Osteocyte (in vitro differentiated cells): ENCODE measurements around the gene PREX1. TPM values are rescaled to one million over a fixed set of nuclear protein-coding genes. Genes with fewer than 3 reads are reported as not detected.

Experiments used
- DNase-seq: peaks from one replicate; pipeline ENCODE4 v3.0.0; 2021; ENCODE audit warnings: mixed read lengths; ENCODE audit not compliant: unreplicated experiment; ENCODE audit errors: extremely low spot score
- H3K27ac Mint-ChIP-seq: one replicate; pipeline ENCODE4 v1.8.0; 2021; ENCODE audit warnings: mild to moderate bottlenecking, mixed read lengths; ENCODE audit not compliant: unreplicated experiment
- H3K27me3 Mint-ChIP-seq: one replicate; pipeline ENCODE4 v1.8.0; 2021; ENCODE audit warnings: mixed read lengths; ENCODE audit not compliant: unreplicated experiment
- H3K36me3 Mint-ChIP-seq: one replicate; pipeline ENCODE4 v1.8.0; 2021; ENCODE audit warnings: mixed read lengths; ENCODE audit not compliant: unreplicated experiment
- H3K4me1 Mint-ChIP-seq: one replicate; pipeline ENCODE4 v1.8.0; 2021; ENCODE audit warnings: mixed read lengths; ENCODE audit not compliant: unreplicated experiment
- H3K4me3 Mint-ChIP-seq: one replicate; pipeline ENCODE4 v1.8.0; 2021; ENCODE audit warnings: mild to moderate bottlenecking, moderate library complexity, mixed read lengths; ENCODE audit not compliant: unreplicated experiment
- H3K9me3 Mint-ChIP-seq: one replicate; pipeline ENCODE4 v1.8.0; 2021; ENCODE audit warnings: mixed read lengths; ENCODE audit not compliant: unreplicated experiment
- total RNA-seq: library from RNA; stranded (reverse); gene quantifications from 2 replicates; pipeline ENCODE4 v1.2.1, GENCODE V29; 2021
- TF ChIP-seq, protein P1 (sequence below): fragments of 200-600 bp; sonication (generic); IDR thresholded peaks from 2 replicates; pipeline ENCODE4 v1.5.0; 2021; ENCODE audit warnings: antibody characterized with exemption, mild to moderate bottlenecking, moderate library complexity

PREX1 gene
- total RNA-seq, 1 donor from 2014 or later: 24.2 TPM

GRCh38 chr20:48583801-48584200 is 244.0 kb downstream of the PREX1 start:
- Mint-ChIP-seq H3K27ac (no peak overlapping the region), H3K4me1 (no peaks in the 10 kb centered on the region), H3K36me3 (no peaks in the 10 kb centered on the region), H3K27me3 (peaks cover 56% of the 10 kb centered on the region), H3K4me3 (no peak overlapping the region), H3K9me3 (no peaks in the 10 kb centered on the region)
- TF ChIP-seq, protein P1, sequence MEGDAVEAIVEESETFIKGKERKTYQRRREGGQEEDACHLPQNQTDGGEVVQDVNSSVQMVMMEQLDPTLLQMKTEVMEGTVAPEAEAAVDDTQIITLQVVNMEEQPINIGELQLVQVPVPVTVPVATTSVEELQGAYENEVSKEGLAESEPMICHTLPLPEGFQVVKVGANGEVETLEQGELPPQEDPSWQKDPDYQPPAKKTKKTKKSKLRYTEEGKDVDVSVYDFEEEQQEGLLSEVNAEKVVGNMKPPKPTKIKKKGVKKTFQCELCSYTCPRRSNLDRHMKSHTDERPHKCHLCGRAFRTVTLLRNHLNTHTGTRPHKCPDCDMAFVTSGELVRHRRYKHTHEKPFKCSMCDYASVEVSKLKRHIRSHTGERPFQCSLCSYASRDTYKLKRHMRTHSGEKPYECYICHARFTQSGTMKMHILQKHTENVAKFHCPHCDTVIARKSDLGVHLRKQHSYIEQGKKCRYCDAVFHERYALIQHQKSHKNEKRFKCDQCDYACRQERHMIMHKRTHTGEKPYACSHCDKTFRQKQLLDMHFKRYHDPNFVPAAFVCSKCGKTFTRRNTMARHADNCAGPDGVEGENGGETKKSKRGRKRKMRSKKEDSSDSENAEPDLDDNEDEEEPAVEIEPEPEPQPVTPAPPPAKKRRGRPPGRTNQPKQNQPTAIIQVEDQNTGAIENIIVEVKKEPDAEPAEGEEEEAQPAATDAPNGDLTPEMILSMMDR: no peak
- no peak for DNase-seq

- no peaks in the 10 kb centered on the region for H3K36me3 Mint-ChIP-seq
- H3K4me1 Mint-ChIP-seq: no peaks in the 10 kb centered on the region
- TF ChIP-seq, protein P1: no peak
- no peaks in the 10 kb centered on the region for H3K9me3 Mint-ChIP-seq
- H3K27ac Mint-ChIP-seq: no peak overlapping the region
- DNase-seq: no peak
- H3K27me3 Mint-ChIP-seq: peaks cover 52% of the 10 kb centered on the region
- no peak overlapping the region for H3K4me3 Mint-ChIP-seq
Observed at GRCh38 chr20:48583171-48583570, 244.6 kb downstream of the PREX1 start.

DNA sequence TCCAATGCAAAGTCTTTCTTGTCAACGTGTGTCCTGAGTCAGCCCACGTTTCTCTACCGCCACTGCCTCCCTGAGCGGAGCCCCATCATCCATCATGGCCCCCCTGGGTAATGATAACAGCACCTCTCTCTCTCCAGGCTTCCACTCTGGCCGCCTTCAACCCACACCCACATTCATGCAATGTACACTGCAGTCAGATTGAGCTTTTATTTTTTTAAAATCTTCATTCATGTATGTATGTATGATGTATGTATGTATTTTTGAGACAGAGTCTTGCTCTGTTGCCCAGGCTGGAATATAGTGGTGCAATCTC is 245.2 kb downstream of the PREX1 start:
- Mint-ChIP-seq H3K27ac (no peak overlapping the region), H3K27me3 (peaks cover 50% of the 10 kb centered on the region), H3K36me3 (no peaks in the 10 kb centered on the region), H3K4me1 (no peaks in the 10 kb centered on the region), H3K4me3 (no peak overlapping the region), H3K9me3 (no peaks in the 10 kb centered on the region)
- TF ChIP-seq, protein P1: no peak
- DNase-seq: no peak

DNA sequence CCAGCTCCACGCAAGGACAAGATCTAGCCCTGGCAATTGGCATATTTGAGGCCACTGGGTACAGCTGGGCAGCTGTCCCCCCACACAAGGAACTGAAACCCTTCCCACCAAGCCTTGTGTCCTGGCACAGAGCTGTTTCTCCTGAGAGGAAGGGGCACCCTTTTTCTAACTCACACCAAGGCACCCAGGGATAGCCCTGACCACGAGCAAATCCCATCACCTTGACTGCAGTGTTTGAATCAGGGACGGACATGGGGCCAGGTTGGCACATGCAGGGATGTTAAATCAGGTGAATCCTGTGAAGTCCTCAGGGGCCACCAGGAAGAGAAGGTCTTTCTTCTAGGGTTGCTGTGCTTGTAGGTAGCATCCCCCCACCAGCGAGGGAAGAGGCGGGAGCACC is 246.6 kb downstream of the PREX1 start:
- H3K27me3 Mint-ChIP-seq: peaks cover 53% of the 10 kb centered on the region
- H3K27ac Mint-ChIP-seq: no peak overlapping the region
- no peak overlapping the region for H3K4me3 Mint-ChIP-seq
- H3K36me3 Mint-ChIP-seq: no peaks in the 10 kb centered on the region
- H3K9me3 Mint-ChIP-seq: no peaks in the 10 kb centered on the region
- DNase-seq: no peak
- TF ChIP-seq, protein P1: no peak
- no peaks in the 10 kb centered on the region for H3K4me1 Mint-ChIP-seq

DNA sequence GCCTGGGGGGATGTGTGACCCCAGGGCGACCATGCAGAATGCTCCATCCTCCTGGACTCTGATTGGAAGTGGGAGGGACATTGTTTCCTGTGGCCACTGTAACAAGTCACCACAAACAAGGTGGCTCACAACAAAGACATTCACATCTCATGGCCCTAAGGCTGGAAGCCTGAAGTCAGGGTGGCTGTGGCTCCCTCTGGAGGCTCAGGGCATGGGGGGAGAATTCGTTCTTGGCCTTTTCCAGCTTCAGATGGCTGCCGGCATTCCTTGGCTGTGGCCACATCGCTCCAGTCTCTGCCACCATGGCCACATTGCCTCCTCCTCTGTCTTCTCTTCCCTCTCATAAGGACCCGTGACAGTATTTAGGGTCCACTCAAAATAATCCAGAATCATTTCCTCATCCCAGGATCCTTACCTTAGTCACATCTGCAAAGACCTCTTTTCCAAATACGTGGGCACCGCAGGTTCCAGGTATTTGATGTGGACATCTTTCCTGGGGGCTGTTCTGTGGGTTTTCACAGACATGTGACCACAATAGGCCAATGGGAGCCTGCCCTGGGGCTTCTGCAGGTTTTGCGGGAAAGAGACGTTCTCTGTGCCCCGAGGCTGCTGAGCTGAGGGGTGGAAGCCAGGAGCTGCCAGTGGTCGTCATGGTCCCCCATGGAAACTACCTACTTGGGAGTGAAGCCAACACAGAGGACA is 249.3 kb downstream of the PREX1 start:
- H3K27ac Mint-ChIP-seq: no peak overlapping the region
- DNase-seq: no peak
- H3K9me3 Mint-ChIP-seq: no peaks in the 10 kb centered on the region
- H3K4me1 Mint-ChIP-seq: no peaks in the 10 kb centered on the region
- no peaks in the 10 kb centered on the region for H3K36me3 Mint-ChIP-seq
- H3K4me3 Mint-ChIP-seq: no peak overlapping the region
- TF ChIP-seq, protein P1: no peak
- peaks cover 43% of the 10 kb centered on the region for H3K27me3 Mint-ChIP-seq
